Fibroblast of skin of back (primary cell): ENCODE measurements around the gene MX1.
A peak's percentile ranks its signal among the peaks of the same experiment; 100 is the strongest.
"Not testable (repeated sequence)": the region's sequence is repeated elsewhere in the genome, so short reads cannot be mapped to it uniquely, and the experiment has no call there.

Experiments
- DNase-seq: peaks from one replicate; pipeline ENCODE4 v3.0.0-alpha.2; 2013

MX1 gene

DNA sequence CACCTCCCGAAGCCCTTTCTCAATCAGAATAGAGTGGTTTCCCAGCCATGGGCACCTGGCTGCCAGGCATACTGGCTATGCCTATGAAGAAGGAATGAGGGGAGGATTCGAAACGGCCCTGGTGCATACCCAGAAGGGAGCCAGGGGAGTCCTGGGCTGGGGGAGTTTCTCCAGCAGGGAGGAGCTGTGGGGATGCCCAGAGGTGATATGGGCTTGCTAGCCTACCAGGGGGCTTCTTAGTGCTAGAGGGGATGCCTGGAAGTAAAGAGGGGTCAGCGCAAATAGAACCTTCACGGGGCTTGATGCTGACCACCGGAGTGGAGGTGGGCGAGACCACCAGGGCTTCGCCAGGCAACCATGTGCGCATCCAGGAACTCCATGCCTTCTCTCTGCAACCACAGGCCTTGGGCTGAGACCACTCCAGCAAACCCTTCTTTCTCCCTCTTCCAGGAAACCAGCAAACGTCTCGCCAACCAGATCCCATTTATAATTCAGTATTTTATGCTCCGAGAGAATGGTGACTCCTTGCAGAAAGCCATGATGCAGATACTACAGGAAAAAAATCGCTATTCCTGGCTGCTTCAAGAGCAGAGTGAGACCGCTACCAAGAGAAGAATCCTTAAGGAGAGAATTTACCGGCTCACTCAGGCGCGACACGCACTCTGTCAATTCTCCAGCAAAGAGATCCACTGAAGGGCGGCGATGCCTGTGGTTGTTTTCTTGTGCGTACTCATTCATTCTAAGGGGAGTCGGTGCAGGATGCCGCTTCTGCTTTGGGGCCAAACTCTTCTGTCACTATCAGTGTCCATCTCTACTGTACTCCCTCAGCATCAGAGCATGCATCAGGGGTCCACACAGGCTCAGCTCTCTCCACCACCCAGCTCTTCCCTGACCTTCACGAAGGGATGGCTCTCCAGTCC lies 18.2 kb upstream of the MX1 start:
- DNase-seq: no peak

DNA sequence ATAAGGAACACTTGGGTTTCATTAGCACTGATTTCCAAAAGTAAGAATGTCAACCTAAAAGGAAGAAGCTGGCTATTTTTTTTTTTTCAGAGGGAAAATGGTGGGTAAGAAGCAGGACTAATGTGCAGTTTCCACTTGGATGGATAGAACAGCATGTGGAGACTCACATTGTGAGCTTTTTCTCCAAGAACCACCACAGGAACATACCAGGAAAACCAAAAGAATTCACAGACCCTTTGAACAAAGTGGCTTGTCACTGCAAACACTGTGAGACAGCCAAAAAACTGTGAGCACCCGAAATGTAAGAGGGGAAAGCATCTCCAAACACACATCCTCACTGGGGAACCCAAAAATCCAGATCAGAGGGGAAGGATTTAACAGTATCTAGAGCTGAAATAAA lies 15.7 kb upstream of the MX1 start:
- no peak for DNase-seq

DNA sequence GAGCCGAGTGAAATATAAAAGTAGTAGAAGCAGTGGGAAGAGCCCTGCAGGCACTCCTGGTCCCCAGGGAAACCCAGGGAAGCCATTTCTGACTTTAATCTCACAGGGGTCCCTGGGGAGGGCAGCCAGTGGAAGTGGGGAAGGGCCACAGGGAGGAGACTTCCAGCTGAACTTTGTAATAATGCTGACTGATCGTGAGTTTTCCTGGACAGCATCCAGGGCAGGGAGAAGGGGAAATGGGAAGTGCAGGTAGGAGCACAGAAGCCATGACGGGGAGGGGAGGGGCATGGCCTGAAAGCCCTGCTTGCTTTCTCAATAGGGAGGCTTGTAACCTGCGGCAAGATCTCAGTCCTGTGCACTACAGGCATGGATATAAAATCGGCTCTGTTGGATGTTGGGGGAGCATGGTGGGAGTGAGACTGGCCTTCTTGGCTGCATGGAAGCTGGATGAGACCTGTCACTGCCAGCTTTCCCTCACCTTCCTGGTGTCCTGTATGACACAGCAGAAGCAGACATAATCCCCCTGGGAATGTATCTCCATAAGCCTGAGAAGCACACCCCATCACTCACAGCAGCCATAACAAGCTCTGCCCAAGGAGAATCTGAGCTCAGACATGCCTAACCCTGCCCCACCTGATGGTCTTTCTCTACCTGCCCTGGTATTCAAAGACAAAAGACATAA lies 15.1 kb upstream of the MX1 start:
- no peak for DNase-seq

DNA sequence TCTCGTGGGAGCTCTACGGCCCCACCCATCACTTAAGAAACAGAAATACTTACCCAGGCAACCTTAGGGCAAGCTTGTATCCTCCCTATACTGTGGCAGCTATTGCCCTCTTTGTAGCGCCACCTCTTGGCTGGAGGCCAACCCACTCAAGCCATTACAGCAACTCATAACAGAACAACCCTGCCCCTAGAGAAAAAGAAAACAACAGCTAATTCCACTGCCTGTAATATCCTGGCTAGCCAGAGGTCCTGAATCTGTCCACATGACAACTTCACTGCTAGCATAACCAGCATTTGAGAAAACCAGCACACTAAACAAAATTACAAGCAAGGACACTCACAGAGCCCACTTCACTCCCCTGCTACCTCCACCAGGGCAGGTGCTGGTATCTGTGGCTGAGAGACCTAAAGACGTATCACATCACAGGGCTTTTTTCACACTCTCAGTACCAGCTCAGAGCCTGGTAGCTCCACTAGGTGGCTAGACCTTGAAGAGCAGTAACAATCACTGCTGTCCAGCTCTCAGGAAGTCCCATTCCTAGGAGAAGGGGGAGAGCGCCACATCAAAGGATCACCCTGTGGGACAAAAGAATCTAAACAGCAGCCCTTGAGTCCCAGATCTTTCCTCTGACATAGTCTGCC lies 14.5 kb upstream of the MX1 start:
- peak; percentile 13 for DNase-seq

DNA sequence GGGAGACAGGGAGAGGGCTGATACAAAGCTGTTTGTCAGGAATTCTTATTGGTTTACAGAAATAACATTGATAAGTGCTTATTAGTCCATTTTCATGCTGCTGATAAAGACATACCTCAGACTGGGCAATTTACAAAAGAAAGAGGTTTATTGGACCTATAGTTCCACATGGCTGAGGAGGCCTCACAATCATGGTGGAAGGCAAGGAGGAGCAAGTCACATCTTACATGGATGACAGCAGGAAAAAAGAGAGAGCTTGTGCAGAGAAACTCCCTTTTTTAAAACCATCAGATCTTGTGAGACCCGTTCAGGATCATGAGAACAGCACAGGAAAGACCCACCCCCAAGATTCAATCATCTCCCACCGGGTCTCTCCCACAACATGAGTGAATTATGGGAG lies 8.5 kb upstream of the MX1 start:
- not testable (repeated sequence) for DNase-seq

DNA sequence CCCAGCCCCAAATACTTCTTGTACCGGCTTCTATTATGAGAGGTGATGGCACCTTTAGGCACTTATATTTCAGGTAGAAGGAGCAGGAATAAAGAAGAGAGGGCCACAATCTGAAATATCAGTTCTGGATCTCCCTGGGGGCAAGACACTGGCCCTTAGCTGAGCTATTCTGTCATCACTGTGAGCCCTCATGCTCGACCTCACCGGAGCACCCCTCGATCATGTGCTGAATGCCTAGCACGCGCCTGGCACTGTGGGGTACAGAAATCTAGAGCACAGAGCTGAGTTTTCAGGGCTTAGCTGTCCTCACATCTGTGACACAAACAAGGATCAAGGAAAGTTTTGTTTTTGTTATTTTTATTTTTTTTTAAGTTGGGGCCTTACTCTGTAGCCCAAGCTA lies 7.6 kb upstream of the MX1 start:
- DNase-seq: no peak

DNA sequence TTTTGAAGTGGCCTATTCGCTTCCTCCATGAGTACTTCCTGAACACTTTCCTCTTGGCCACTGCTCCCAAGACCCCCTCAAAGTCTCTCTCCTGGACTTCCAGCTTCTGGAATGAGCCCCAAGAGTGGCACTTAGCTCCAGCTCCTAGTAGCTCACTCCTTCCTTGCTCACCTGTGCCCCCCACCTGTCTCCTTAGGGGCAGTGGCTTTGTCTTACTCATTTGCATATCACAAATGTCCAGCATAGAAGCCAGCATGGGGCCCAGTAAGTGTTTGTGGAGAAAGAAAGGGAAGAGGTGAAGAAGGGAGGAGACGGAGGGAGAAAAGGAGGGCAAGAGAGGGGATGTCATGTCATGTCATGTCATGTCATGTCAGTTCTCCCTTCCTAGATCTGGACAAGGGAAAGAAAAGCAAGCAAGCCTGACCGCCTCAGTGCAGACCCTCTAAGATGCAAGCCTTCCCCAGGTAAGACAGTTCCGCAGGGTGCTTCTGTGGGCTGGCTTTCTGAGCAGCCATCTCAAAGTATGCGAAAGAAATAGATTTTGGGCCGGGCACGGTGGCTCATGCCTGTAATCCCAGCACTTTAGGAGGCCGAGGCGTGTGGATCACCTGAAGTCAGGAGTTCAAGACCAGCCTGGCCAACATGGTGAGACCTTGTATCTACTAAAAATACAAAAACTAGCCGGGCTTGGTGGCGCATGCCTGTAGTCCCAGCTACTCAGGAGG lies 6.9 kb upstream of the MX1 start:
- DNase-seq: no peak

DNA sequence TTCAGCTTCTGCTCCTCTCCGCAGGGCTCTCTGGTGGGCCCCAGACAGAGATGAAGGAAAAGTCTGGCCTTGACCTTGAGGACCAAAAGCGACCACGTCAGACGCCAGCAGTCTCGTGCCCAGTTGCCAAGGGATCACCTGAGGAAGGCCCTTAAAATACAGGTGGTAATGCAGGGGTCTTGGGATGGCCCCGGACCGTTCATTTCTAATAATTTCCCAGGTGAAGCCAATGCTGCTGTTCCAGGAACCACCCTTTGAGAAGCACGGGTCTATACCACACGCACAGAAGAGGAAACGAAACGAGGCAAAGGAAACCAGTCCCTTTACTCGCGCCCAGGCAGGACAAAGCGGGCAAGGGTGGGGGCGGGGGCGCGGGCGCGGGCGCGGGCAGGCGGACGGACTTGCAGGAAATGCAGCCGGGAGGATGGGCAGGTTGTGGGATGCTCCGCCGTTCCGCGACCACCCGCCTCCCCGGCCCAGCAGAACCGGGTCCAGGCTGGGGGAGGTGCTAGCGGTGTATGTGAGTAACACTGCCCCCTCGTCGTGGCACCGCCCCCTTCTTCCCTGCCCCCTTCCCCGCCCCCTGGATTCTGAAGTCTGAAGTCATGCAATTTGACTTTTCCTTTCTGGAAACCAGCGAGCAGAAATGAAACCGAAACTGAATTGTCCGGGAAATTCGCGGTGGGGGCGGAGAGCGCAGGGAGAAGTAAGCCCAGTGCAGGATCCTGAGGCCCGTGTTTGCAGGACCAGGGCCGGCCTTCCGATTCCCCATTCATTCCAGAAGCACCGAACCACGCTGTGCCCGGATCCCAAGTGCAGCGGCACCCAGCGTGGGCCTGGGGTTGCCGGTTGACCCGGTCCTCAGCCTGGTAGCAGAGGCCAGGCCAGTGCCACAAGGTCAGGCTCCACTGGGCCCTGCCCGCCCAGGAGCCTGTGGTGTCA lies 5.8 kb upstream of the MX1 start:
- peak; percentile 91 for DNase-seq

DNA sequence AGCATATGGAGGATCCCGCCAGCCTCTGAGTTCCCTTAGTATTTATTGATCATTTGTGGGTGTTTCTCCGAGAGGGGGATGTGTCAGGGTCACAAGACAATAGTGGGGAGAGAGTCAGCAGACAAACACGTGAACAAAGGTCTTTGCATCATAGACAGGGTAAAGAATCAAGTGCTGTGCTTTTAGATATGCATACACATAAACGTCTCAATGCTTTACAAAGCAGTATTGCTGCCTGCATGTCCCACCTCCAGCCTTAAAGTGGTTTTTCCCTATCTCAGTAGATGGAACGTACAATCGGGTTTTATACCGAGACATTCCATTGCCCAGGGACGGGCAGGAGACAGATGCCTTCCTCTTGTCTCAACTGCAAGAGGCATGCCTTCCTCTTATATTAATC lies 5.0 kb upstream of the MX1 start:
- DNase-seq: not testable (repeated sequence)

DNA sequence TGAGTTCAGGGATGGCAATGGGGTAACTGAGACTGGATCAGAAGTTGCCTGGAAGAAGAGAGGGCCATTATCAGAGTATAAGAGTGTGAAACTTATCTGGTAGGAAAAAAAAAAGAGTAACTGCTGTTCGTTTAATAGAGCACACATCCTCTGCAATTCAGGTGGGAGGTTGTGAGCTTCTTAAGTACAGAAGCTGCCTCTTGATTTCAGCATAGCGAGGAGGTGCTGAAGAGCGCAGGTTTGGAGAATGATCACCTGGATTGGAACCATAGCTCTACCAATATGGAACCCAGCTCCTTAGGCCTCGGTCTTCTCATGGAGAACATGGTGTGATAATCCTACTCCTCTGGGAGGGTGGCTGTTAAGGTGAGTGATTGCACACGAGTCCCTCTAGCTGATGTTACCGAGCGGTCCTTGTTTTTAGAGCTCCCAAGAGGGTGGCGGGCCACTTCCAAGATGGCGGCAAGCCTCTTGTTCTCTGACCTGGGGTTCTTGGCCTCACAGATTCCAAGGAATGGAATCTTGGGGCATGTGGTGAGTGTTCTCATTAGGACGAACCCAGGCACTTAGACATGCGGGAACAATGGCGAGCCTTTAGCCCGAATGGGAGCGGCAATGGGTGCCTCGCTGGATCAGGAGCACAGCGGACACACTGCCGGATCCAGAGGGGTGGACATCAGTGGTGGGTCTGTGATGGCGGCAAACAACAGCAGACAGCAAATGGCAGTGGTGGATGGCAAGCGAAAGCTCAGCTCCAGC lies 3.3 kb upstream of the MX1 start:
- DNase-seq: no peak

DNA sequence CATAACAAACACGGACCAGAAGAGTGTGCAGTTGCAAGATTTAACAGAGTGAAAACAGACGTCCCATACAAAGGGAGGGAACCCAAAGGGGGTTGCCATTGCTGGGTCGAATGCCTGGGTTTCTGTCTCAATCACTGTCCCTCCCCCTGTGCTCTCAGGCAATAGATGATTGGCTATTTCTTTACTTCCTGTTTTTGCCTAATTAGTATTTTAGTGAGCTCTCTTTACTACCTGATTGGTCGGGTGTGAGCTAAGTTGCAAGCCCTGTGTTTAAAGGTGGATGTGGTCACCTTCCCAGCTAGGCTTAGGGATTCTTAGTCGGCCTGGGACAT lies 2.8 kb upstream of the MX1 start:
- DNase-seq: not testable (repeated sequence)

DNA sequence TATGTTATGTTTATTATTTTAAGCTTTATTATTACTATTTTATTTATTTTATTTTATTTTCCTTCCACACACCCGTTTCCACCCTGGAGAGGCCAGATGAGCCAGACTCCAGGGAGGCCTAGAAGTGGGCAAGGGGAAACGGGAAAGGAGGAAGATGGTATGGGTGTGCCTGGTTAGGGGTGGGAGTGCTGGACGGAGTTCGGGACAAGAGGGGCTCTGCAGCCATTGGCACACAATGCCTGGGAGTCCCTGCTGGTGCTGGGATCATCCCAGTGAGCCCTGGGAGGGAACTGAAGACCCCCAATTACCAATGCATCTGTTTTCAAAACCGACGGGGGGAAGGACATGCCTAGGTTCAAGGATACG lies 468 bp upstream of the MX1 start:
- DNase-seq: no peak

DNA sequence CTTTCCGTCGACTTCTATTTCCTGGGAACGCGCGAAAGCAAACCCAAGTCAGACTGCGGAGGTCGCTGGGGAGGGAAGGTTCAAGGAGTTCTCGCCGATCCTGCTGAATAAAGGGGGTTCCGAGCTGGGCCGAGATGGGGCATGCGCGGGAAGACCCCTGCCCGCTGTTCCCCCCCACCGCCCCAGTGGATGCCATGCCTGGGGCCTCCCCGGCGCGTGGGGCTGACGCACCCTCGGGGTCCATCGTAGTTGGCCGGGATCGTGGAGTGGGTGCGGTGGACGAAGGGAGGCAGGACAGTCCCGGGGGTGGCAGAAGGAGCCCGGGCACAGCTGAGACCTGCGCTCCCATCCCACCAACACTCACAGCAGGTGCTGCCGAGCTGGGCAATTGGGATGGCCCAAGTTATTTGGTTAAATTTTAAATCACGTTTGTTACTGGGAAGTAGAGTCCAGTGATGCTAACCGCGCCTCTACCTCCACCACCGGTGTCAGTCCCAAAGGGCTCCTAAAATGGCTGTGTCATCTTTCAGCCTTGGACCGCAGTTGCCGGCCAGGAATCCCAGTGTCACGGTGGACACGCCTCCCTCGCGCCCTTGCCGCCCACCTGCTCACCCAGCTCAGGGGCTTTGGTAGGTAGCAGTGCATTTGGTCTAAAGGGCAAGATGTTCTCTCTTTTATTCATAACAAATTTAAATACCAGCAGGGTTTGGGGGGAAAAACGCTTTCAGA lies 801 bp downstream of the MX1 start:
- no peak for DNase-seq

DNA sequence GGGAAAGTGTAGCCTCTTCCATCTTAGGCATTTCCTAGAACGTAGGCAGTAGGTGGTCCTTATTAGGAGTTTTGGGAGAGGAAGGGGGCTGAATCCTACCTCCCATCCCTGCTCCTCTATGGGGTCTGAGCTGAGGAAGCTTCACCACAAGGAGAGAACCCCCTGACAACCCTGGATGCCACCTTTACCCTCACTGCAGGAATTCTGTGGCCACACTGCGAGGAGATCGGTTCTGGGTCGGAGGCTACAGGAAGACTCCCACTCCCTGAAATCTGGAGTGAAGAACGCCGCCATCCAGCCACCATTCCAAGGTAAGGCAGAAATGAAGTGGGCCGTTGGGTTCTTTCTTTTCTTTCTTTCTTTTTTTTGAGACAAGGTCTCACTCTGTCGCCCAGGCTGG lies 1.5 kb downstream of the MX1 start:
- DNase-seq: no peak

DNA sequence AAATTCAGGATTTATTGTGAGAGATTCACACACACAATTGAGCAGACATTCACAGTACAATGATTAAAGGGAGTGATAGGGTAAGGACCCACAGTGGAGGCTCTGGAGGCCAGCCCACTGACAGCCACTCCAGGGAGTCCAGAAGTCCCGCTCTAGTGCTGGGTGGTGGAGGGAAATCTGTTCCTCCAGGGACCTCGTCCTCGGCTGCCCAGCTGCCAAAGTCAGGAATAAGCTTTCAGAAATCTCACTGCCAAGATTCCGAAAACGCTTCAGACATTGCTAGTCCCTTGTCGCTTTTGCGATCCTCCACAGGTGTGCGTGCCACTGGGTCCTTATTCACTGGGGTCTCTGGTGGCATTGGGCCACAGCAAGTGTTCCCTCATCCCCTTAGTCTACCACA lies 2.3 kb downstream of the MX1 start:
- no peak for DNase-seq

DNA sequence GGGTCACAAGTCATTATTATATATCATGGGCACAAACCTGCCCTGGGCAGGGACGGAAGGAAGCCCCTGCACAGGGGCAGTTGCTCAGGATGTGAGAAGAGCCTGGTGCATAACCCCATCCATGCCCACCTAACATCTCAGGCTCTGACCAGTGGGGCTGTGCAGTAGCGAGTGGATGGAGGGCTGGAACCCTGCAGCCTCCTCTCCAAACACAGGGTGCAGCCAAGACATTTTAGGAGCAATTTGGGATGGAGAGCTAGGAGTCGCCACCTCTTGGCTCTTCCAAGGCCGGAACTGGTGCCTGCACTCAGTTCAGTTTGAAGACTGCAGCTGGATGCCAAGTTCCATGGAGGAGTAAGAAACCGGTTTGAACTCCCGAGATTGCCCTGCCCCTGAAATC lies 2.8 kb downstream of the MX1 start:
- no peak for DNase-seq

DNA sequence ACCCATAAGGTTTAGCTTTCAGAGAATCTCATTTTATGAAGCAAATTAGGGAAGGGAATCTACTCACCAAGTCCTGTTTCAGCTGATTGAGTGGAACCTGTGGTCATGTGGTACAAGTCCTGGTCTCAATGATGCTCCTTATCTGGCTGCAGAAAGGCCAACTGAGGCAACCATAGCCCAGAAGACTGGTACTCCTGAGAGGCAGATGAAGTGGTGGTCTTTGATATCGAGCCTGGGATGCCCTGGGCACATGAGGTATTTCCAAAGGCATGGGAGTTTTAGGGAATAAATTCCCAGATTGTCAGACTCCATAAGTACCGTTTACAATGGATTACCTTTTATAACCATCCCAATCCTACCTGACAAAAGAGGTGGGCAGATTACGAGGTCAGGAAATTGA lies 3.3 kb downstream of the MX1 start:
- DNase-seq: no peak

DNA sequence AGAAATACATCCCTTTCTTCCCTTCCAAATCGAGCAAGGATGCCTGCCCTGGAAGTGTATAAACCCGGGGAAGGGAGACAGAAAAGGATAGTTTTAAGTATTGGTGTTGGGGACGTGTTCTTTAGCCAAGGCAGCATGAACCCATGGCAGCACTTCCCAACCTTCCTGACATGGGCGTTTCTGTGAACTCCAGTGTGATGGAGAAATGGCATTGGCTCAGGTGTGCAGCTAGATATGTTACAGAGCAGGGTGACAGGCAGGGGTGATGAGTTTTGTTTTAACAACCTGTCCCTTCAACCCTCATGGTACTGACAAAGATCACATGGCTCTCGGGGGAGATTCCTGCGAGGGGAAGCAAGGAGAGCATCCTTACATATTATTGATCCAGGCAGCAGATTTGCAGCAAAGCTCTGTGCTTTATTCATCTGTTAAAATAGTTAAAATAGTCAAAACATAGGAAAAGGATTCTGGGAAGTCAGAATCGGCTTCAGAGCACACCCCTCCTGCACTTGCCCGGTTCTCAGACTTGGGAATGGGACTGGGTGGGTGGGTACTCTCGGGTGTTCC lies 4.0 kb downstream of the MX1 start:
- no peak for DNase-seq

DNA sequence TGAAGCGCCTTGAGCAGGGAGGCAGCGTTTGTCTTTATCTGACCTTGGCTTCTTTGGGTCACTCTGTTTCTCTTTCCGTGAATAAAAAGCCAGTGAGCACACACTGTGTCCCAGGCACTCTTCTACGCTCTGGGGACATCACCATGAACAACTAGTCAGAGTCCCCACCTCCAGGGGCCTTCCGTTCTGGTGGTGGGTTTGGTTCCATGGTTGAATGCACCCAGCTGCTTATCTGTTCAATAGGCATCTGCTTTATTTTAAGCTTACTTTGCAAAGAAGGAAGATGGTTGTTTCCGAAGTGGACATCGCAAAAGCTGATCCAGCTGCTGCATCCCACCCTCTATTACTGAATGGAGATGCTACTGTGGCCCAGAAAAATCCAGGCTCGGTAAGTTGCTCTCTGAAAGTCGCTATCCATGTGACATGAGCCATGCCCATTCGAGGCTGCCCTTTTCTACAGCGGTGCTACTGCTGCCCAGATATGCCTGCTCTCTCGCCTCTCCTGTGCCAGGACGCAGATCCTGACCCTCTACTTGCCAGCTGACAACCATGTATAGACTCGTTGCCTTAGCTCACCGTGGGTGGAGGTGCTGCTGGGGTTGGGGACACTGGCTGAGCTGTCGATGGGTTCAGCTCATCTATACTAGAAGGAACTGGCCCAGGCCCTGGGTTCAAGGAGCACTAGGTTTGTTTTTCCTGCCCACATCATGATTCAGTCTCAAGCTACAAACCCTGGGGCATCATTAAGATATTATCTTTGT lies 5.9 kb downstream of the MX1 start:
- no peak for DNase-seq
